HS-27A (cell line): Measurements from ENCODE around the gene KRT222.

ENCODE experiments used
- DNase-seq: peaks from one replicate; pipeline ENCODE4 v3.0.0-alpha.2; 2012; ENCODE audit warnings: low read depth, missing footprints

Gene KRT222

DNA sequence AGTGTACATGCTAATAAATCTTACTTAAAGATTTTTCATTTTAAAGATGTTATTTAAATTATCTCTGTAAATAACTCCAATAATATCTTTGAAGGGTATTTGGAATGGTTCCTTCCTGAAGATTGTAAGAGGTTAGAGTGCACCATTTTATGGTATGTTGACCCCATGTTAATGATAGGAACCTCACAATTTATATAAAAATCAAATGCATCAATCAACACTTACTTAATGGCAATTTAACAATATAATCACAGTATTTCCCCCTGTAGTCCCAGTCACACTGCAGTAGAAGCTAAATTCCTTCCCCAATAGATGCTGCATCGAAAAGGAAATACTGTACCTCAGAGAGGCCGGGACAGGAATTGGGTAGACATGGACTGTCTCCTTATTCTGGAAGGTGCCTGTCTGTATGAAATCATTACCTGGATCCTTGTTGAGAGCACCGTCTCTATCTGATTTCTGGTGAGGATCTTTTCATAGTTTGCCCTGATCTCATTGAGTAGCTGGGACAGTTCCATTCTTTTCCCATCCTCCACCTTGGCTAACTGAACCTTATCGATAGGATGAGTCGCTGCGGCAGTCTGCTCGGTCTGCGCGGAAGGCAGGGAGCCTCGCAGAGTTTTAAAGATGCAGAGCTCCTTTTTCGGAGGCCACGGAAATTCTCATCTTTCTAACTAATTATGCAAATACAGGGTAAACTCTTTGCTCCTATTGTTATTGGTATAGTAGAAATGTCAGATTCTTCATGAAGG is at the start of gene KRT222:
Gene KRT222 (minus strand): TSS at position 596 of the 752 bp plus-strand sequence. CDS start 78 bp downstream, at position 518.
- no peak for DNase-seq

DNA sequence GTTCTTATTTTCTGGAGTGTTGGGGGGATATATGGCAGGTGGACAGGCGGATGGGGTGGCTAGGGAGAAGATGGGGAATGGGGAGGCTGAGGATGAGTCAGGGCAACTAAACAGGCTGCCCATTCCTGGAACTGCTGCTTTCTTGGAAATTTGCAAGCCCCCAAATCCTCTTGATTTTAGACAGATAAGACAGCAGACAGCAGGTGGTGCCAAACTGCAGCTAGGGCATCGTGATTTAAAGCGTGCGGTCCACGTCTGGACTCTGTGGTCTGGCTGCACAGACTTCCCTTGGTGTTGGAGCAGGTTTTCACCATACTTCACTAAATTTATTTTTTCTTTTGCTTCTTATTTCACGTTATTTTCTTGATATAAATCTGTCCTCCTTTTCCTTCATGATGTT is 49.5 kb upstream of the KRT222 start:
- DNase-seq: no peak

DNA sequence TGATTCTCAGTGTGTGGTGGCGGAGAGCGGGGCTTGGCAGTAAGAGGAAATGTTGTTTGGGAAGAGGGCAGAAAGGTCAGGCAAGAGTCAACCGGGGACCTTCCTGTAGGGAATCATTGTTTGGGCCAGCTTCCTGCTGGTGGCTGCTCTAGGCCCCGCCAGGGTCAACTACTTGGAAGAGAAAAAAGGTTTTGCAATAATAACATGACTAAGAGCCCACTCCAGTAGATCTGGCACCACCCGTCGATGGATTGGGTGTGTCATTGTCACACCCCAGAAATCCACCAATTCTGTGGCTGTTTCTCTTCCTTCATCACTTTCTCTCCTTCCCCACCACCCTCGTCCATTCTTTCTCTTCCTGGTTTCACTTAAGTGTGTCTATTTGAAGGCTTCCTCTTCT is 42.8 kb upstream of the KRT222 start:
- DNase-seq: no peak

DNA sequence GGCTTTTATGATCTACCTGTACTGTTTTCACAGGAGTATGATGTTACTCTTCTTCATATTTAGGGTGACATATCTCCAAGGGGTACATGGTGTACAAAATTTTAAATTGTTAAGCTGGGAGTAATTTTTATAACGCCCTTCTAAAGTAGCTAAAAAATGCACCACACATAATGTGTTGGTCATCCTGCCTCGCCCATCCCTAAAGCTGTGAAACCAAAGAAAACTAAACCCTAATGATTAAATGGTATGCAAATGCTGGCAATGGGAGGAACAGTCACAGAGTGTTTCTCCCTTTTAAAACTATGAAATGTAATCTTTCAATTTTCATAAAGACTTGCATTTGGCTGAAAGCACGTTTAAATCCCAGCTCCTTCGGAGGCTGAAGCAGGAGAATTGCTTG is 40.6 kb upstream of the KRT222 start:
- no peak for DNase-seq

DNA sequence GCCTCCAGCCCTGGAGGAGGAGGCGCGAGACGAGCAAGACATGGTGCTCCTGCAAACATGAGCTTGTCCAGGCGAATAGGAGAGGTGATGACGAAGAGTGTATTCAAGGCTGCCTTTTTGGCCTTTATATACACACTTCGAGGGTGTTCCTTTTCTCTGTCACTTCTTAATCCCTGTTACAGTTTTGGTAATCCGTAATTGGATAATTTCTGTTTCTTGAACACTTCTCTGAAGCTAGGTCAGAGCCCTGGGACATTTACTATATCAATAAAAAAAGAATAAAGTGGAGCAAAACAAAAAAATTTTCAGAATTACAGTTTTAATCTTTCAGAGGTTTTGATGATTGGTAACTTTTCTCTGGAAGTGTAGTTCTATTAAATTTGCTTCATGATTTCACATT is 38.7 kb upstream of the KRT222 start, which contains the start of gene KRT24:
Gene KRT24 (minus strand): TSS at position 101 of the 400 bp plus-strand sequence. CDS start 59 bp downstream, at position 42.
- no peak for DNase-seq

DNA sequence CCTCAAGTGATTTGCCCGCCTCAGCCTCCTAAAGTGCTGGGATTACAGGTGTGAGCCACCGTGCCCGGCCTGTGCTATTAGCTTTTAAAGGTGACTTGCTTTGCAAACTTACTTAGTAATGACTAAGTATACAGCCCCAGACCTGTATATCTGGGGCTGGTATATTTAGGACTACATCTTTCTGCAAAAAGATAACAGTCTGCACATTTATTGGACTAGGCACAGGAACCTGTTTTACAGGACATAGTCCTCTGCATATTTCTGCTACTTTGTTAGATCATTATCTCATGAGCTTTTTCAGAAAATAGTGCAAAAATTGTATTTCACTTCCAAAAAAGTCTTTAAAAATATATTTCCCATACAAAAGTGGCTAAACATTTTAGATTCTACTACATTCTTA is 37.3 kb upstream of the KRT222 start:
- DNase-seq: no peak

DNA sequence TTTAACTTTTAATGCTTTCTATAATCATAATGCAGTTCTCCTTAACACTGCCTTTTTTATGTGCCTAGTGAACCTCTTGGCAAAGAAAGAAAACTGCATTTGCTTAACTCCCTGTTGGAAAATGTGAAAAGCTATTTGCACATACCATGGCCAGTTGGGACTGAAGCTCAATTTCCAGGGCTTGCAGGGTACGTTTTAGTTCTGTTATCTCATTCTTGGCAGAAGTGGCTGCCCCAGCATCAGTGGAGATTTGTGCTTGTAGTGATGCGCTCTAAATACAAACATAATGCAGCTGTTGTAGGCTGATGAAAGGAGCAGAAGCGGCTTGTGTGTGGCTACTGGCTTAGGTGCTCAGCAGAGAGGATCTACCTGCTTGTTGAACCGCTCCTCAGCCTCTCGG is 34.9 kb upstream of the KRT222 start:
- DNase-seq: no peak

DNA sequence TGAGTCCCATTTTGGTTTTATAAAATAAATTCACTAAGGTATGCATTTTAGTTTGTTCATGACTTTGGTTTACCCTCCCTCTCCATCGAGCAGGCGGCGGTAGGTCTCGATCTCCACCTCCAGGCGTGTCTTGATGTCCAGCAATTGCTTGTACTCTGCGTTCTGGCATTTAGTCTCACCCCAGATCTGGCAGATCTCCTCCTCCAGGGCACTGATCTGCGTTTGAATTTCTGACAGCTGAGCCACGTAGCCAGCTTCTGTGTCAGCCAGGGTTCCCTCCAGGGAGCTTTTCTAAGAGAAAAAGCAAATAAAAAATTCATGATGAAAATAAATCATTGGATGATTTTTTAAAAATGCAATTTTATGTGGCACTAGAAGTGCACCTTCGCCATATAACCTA is 34.4 kb upstream of the KRT222 start:
- no peak for DNase-seq

DNA sequence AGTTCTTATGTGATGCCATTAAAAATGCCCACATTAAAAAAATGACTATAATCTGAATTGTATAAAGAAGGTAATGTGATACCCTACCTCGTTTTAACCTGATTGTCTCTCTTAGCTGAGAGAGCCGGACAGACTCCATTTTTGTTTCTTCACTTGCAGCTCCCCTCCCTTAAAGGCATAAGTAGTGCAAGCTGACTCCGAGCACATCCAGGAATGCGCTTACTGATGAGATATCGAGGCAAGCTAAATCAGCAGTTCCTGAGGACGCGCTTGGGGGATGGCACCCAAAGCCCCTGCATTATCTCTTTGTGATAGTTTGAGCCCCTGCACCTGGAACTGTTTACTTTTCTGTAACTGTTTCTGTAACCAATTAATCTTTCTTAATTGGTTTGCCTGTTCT is 32.3 kb upstream of the KRT222 start:
- DNase-seq: no peak

DNA sequence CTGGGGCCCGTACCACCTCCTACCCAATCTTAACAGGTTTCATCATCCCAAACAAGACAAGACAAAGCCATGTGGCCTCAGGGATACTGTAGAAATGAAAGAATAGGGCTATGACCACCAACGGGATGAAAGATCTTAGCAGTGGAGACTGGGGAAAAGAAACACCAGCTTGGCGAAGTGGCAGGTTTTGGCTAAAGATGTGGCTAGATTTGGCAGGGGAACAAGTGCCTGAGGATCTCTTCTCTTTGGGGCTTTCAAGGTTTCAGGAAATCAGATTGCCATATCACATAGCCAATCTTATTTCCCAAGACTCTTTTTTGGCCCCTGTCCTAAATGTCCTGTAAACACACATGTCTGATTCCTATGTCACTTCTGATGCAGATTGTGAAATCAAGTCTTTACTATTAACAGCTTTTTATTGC is 31.7 kb upstream of the KRT222 start:
- DNase-seq: no peak

DNA sequence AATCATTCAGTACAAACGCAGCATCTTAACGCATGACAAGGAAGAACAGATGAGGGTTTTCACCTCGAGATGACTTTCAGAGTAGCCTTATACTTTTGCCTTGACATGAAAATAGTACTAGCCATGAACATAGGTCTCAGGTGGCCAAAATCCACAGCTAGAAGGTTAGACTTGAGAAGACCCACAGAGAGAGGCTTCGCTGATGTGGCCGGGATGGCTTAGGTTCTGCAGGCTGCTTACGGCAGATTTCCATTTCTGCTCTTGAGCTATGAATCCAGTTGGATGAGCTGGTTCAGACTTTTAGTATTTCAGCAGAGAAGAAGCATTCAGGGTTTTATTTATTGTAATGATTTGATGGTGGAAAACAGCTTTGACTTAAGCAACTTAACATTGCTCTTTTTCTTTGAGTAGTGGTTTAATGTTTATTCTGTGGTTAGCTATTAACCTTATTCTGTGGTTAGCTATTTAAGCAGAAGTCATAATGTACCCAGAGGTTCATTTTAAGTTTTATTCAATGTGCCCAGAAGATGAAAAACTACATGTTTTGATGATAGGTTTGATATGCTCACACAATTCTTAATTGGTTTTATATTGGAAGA is 31.0 kb upstream of the KRT222 start:
- DNase-seq: no peak

DNA sequence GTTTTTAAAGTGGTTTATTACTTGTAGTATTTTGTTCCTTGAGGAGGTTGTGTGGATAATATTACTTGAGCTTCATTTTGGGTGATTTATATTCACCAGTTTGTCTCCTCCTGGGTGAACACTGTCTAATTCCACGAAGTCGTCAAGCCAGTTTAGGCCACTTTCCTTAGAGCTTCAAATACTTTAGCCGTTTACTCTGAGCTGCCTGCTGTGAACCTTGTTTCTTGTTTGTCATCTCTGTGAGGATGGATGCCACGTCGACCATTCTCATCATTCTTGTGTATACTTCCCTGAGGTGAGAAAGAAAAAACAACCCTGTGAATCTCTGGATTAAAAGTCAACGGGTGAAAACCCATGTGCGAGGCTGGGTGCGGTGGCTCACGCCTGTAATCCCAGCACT is 29.6 kb upstream of the KRT222 start:
- DNase-seq: no peak

DNA sequence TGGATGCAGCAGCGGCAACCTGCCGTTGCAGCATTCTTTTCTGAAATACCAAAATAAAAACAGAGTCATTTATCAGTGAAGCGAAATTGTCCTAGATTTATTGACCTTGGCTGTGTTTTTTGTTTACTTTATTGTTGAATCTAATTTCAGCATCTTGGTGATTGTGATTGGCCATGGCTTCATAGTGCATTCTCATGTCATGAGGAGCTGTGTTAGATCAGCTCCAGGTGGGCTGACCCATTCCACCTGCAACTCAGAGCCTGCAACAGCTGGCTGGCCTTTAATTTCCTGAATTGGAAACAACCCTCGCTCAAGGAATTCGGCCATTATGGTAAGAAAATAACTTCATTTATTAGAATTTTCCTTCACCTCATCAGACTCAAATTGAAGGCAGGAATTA is 22.1 kb upstream of the KRT222 start:
- DNase-seq: no peak

DNA sequence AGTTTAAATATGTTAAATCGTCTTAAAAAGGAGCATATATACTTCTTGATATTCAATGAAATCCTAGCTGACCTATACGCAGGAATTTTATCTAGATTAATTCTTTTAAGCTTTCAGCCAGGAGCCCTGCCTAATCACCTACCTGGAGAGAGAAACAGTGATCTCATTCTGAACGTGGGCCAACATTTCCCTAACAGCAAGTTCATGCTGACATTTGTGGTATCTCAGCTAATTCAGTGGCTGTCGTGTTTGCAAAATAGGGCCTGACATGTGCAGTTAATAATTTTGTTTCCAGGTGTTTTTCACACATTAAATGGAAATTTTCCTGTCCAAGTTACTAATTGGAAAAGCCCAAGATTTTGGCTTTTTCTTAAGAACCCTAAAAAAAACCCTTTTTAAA is 21.2 kb upstream of the KRT222 start:
- DNase-seq: no peak

DNA sequence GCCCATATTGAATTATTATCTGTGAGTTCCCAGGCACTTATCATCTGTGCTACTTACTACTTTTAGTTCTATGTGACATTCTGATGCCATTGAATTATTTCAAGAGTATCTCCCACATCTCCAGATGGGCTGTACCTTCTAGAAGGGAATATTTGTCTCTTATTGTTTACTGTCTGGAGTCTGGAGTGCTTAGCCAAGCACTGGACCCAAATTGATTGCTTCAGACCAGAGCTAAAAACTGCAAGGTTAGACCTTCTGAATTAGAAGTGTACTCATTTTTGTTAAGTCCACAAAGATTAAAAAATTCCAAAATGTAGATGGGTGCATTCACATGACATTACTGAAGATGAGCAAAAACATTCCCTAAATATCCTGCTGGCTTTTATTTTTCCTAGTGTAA is 16.0 kb upstream of the KRT222 start:
- no peak for DNase-seq

DNA sequence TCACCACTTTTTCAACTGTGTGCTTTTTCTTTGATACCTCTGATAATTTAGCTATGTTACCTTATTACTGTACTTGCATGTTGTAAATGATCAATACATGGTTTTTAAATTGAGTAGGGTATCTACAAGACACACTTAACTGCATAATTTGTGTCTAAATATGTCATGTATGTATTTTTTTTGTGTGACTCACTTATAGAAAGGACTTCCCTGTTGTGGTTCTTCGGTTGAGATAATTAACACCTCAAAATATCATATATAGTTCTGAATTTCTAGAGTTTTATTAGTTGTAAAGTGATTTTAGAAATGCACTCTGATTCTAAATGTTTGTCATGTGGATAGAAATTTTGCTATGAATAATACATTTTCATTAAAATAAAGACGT is 14.5 kb upstream of the KRT222 start:
- no peak for DNase-seq

DNA sequence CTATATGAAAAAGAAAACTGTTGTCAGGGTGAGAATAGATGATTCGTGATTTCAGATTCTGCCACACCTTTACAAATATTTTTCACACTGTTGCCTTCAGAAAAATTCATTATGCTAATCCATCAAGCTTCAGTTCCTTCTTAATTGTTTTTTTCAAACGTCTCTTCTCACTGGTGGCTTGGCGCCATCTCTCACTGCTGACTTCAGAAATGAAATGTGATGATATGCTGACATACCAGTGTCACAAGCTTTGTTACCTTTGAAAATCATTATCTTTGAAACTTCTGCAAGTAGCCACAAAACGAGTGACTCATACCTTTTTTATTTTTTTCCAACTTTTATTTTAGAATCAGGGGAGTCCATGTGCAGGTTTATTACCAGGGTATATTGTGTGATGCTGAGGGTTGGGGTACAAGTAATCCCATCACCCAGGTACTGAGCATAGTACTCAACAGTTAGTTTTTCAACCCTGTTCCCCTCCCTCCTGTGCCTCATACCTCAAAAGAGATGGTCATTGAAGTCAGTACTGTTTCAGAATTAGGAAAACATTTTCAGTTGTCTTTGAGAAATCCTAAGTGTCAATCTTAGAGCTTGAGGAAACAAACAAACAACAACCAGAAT is 14.0 kb upstream of the KRT222 start:
- DNase-seq: no peak

DNA sequence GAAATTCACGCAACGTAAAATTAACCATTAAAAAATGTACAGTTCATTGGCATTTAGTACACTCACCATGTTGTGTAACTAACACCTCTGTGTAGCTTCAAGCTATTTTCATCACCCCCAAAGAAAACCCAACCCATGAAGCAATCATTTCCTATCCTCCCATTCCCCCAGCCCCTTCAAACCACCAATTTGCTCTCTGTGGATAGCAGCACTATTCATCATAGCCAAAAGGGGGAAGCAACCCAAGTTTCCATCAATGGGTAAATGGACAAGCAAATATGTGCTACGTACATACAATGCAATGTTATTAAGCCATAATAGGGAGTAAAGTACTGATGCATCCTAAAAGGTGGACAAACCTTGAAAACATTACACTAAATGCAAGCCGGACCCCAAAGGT is 10.9 kb upstream of the KRT222 start:
- DNase-seq: no peak

DNA sequence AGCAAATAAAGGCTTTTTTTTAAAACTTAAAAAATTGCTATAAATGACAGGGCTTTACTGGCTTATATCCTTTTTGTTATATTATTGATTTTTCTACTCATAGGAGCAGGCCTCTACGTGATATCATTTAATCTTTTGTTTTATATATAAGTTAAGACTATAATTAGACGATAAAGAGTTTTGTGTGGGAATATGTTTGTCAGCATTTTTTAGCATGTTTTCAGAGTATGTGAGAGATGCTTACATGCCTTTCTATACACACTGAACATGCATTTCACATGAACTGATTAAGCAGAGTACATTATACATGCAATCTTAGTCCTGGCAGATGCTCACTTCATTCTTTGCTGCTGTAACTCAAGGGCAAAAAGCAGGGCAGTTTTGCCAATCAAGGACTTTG is 7.7 kb upstream of the KRT222 start:
- no peak for DNase-seq

DNA sequence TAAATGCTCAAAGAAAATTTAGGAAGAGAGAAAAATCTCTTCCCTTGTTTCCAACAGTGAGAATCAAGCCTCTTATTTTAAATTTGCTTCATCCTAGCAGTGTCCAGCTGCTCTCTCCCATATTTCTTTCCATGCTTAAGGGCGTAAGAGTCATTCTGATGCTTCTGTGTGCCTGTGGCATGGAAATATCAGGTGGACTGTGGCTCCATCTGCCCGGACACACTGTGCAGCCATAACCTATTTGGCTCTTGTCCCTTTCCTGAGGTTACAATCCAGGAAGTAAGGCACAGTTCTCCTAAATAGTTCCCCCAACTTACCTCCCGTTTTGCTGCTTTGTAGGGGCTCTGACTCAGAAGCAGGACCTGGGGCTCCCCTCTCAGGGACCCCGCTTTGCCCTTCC is 6.3 kb upstream of the KRT222 start:
- no peak for DNase-seq

DNA sequence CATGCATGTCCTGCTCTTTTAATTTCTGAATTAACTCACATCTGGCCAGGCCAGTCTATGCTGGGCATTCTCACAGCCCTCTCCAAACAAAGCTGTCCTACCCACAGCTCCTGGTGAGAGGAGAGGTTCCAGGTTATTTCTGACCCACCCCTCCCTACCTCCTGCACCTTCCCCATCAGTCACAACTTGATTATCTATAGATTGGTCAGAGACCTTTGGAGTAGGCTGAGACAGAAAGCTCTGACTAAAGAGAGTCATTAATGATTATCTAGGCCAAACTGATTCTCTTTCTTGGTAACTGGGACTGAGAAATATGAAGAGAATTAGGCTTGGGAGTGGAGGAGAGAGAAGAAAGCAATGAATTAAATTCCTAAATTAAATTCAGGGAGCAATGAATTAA is 1.4 kb upstream of the KRT222 start:
- no peak for DNase-seq

DNA sequence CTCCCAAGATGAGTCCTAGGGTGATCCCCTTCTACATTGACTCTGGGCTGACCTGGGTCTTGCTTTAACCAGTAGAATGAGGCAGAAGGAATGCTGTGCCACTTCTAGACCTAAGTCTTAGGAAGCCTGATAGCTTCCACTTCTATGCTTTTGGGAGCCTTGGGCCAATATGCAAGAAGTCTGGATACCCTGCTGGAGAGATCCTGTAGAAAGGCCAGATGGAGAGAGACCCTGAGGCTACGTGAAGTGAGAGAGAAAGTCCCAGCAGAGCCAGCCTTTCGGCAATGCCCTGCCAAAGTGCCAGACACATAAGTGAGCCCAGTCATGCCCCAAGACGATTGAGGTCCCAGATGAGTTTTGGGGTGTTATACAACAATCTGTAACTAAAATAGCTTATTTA is 1.7 kb downstream of the KRT222 start:
- DNase-seq: no peak

DNA sequence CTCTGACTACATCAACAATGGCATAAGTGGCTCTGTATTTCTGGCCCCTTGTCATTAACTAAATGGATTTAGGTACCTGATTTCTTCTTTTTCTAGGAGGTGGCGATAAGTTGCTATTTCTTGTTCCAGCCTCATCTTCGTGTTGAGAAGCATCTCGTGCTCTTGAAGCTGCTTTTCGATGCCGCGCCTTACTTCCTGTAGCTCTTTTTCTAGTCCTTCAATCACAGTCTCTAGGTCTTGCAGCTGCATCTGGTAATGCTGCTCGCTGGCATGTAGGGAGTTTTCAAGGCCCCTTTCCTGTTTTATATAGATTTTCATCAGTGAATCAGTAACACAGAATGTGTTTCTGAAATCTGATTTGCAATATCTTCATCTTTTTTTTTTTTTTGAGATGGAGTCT is 5.1 kb downstream of the KRT222 start:
- DNase-seq: no peak

DNA sequence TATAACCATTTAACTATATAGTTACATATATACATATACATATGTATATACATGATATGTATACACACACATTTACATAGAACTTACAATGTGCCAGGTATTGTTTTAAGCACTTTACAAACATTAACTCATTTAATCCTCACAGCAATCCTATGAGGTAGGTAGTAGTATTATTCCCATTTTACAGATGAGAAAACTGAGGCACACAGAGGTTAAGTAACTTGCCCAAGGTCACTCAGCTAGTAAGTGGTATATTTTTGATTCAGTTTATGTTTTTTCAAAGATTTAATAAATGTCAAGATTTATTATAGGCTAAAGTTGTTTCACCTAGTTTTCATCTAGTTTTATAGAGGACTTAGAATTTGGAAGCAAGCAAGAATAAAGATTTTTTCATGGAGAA is 6.6 kb downstream of the KRT222 start:
- DNase-seq: no peak
